HG03066 (cell line): ENCODE measurements around the gene IL37.
"Not testable (repeated sequence)": the region's sequence is repeated elsewhere in the genome, so short reads cannot be mapped to it uniquely, and the experiment has no call there.

Experiments used
- ATAC-seq: cut with Tn5 transposase; IDR thresholded peaks from one replicate; pipeline ENCODE4 v1.9.1; 2021; ENCODE audit warnings: low read depth; ENCODE audit not compliant: unreplicated experiment

IL37 gene

GRCh38 chr2:112887964-112888749, 22.8 kb upstream of the IL37 start:
- ATAC-seq = no peak

DNA sequence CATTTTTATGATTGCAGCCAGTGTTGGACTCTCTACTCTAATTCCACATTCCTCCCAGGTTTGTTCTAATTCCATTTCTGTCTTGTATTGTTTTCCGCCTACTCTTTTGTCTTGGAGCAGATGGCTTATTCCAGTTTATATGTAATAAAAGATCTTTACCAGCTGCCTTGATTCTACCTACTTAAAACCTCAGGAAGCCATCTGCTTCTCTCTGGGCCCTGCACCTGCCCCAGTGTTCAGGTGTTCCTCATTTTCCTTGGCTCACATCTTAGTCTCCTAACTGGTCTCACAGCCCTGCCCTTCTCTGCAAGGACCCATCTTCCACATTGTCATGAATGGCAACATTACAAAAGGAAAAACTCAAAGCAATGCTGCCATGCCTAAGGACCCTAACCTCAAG, 21.0 kb upstream of the IL37 start:
- ATAC-seq = no peak

DNA sequence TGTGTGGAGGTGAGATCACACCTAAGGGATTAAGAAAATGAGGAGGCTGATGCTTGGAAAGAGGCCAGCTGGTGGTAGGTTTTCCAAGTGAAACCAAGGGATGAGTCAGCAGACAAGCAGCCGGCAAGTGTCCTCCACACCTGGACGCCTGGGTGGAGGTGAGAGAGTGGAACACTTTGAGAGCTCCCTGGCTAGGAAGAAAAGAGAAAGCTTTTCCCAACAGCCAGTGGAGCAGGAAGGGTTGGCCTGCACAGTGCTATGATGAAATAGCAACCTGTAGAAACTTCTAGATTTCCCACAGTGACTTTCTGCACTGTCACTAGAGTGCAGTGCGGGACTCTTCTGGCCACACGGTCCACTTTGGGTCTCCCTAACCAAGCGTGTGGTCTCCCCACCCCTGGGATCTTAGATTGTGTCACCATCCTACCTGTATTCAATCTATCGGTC, 19.6 kb upstream of the IL37 start:
- ATAC-seq = no peak

GRCh38 chr2:112893752-112894151, 17.2 kb upstream of the IL37 start:
- no peak for ATAC-seq

DNA sequence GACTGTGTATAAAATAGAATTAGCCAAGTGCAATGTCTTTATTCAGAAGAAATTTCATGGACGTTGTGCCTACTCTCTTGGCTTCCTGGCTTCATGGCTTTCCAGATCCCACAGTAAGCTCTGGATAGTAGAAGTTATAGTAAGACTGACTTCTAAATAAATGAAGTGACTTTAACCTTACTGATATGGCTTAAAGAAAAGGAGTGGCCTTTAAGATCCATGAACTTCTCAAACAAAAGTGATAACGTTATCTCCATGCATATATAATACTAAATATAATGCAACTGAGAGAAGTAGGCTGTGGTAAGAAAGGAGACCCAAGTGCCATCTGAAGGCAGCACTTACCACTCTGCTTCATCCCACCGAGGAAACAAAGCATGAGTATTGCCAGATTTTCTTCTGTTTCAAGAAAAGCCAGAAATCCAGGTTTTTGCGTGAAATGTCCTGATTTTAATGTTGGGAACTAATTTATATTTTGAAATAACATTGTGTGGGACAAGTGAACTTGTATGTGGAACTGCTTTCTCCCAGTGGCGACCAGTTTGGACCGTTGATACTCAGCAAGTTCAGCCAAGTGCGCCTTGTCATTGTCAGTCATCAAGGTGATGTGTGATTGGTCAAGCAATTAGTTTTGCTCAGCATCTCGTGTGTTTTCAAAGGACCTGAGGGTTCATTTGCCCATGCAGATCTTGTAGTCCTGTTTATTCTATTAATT, 13.9 kb upstream of the IL37 start:
- ATAC-seq = no peak

- no peak for ATAC-seq
These were observed 13.4 kb upstream of the IL37 start for GRCh38 chr2:112897624-112897978.

- not testable (repeated sequence) for ATAC-seq
These were observed 9.4 kb upstream of the IL37 start for GRCh38 chr2:112901431-112902065.

- ATAC-seq = no peak
These were observed 8.1 kb upstream of the IL37 start for GRCh38 chr2:112902816-112903215.

DNA sequence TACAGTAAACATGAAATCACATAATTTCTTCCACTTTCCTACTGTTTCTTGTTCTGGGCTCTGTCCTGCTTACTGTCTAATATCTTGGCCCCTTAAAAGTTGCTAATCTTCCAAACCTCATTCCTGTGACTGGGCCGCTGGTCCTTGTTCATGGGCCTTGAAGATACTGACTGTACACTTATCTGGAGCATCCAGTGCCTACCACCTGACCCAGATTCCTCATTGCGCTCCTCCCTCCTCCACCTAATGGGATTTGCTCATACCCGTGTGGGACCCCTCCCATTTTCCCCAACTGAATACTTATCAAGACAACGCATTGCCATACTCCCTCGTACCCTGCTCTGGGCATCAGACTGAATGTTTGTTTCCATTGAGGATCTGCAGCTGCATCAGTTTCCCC, 6.1 kb upstream of the IL37 start:
- no peak for ATAC-seq

- ATAC-seq = no peak
These were observed 4.7 kb upstream of the IL37 start for GRCh38 chr2:112906276-112906675.

GRCh38 chr2:112907001-112907949, 3.7 kb upstream of the IL37 start:
- ATAC-seq = no peak

DNA sequence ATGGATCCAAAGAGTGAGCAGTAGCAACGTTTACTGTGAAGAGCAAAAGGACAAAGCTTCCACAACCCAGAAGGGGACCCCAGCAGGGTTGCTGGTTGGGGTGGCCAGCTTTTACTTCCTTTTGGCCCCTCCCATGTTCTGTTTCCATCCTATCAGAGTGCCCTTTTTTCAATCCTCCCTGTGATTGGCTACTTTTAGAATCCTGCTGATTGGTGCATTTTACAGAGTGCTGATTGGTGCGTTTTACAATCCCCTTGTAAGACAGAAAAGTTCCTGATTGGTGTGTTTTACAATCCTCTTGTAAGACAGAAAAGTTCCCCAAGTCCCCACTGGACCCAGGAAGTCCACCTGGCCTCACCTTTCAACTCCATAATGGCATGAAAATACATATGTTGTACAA, 2.4 kb upstream of the IL37 start:
- ATAC-seq = not testable (repeated sequence)

GRCh38 chr2:112910219-112910618, 746 bp upstream of the IL37 start:
- ATAC-seq = no peak

DNA sequence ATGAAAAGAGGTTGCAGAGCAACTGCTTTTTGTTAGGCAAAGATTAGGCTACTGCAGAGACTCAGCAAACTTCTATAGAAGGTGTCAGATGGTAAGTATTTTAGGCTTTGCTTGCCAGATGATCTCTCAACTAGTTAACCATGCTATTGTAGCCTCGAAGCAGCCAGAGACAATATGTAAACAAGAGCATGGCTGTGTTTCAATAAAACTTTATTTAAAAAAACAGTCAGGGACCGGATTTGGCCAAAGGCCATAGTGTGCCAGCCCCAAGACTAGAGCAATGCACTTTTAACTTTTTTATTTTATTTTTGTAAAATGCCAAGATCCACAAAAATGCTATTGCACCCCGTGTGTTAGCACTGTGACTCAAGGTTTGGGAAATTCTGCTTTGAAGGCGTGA, 1.4 kb downstream of the IL37 start:
- no peak for ATAC-seq

DNA sequence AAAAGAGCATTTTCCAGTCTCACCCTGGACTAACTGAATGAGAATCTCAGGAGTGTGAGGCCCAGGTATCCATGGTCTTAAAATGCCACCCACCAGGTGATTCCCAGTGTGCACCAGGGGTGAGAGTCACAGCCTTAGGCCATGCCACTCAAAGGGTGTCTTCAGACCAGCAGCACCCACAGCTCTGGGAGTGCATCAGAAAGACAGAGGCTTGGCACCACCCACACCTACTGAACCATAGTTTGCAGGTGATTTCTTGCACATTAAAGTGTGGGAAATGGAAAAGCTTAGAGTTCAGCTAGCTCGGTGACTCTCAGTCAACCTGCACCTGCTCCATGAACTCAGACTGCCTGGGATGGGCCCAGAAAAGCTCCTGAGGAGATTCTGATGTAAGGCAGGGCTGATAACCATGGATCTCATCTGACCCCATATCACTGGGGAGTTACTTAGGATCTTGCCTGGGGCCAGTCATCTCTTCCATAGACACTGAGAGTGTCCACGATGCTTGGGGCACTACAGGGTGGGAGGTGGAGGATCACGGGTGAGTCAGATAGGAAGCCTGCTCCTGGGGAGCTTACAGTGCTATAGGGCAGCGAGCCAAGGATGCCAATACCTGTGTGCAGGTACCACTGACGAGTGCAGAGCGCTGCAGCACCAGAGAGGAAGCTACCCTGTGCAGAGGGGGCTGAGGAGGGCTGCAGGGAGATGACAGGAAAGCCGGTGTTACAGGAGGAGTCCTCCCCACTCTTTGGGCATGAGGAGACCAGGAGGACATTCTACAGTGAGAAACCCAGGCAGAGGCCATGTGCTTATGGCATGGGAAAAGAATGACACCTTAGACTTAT, 4.6 kb downstream of the IL37 start:
- no peak for ATAC-seq

GRCh38 chr2:112916145-112916571, 5.2 kb downstream of the IL37 start:
- ATAC-seq = no peak

- ATAC-seq = no peak
These were observed 5.8 kb downstream of the IL37 start for GRCh38 chr2:112916625-112917247.

DNA sequence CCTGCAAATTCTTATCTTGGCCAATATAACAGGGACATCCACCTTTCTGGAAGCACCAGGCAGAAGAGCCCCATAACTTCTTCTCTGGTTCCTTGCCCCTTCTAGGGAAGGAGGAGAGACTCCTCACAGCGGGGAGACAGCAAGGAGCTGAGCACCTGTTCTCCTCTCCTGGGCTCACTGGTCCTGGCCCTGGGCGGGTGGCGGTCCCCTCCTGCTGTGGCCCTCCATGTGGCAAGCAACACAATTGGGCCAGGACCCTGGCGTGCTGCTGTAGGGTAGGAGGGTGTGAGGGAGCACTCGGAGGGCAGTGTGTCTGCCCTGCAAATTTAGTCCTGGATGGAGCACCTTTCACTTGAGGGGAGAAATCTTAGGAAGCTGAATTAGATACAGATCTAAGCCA, 6.9 kb downstream of the IL37 start:
- ATAC-seq = no peak

DNA sequence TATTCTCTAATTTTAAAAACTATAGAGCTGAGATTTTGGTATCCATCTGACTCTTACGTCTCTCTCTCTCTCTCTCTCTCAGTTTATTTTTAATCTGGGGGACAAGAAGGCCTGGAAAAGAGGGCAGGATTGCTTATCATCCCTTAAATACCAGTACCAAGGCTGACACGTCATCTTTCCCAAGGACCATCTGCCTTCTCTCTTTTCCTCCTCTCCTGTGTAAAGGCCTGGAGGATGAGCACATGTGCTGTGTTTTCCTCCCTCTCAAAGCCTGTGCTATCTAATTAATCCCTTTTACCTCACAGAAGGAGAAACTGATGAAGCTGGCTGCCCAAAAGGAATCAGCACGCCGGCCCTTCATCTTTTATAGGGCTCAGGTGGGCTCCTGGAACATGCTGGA, 7.3 kb downstream of the IL37 start:
- ATAC-seq = no peak
